NCI-H128 (cell line): ENCODE measurements around the gene RSPH10B2.
"Not testable (repeated sequence)": the region's sequence is repeated elsewhere in the genome, so short reads cannot be mapped to it uniquely, and the experiment has no call there.

ENCODE experiments used
- DNase-seq: peaks from one replicate; lab custom pipeline; 2025; ENCODE audit not compliant: unreplicated experiment; lab: John Stamatoyannopoulos, UW

Gene RSPH10B2

DNA sequence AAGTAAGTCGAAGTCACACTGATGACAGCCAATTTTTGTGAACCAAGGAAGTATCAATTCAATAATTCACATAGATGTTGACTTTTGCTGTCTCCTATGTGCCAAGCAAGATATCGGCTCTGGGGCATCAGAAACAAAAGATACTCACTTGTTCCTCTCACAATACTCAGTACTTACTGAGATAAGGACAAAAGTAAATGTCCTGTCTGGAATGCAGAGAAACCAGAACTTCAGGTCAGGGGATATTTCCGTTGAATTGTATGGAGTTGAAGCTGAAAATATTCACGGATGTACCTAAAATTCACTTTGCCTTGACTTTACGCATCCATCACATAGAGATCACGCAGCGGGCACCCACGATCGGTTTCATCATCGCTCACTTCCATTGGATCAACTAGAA lies 83.2 kb downstream of the RSPH10B2 start:
- not testable (repeated sequence) for DNase-seq

DNA sequence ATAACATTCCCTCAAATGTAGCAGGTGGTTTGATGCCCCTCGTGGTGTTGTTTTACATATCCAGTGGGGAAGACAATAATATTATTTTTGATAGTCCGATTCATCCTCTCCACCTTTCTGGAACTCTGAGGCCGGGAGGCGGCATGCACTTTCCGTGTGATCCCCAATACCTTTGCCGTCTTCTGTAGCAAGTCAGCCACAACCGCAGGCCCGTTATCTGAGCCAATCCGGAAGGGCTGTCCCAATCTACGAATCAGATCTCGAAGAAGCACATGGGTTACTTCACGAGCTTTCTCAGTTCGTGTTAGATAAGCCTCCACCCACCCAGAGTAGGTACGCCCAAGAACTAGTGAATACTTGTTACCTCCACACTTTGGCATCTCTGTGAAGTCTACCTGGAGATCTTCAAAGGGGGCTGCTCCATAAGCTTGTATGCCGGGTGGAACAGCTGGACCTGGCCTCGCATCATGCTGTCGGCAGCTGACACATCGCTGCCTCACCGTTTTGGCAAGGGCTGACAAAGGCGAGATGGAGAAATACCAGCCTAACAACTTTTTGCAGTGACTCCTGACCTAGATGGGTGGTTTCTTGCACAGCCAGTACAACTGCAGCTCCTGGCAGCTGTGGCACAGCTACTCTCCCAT lies 88.5 kb downstream of the RSPH10B2 start:
- DNase-seq = not testable (repeated sequence)

- not testable (repeated sequence) for DNase-seq
These were observed 89.2 kb downstream of the RSPH10B2 start for GRCh38 chr7:6843092-6843491.

DNA sequence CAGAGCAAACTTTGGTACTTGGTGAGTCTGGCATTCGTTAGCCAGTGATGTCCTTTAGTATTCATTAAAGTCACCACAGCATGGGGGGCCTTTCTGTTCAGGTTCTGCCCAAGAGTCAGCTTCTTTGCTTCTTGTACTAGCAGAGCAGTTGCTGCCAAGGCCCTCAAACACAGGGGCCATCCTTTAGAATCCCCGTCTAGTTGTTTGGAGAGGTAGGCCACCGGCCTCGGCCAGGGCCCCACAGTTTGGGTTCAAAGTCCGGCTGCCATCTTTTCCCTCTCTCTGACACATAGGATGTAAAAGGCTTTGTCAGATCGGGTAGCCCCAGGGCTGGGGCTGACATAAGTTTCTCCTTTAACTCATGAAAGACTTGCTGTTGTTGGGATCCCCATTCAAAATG lies 89.8 kb downstream of the RSPH10B2 start:
- not testable (repeated sequence) for DNase-seq

- DNase-seq = not testable (repeated sequence)
These were observed 92.1 kb downstream of the RSPH10B2 start for GRCh38 chr7:6845971-6846449.

- DNase-seq = not testable (repeated sequence)
These were observed 93.8 kb downstream of the RSPH10B2 start for GRCh38 chr7:6847751-6848150.
